HEK293 (cell line): ENCODE data around the gene ALS2CL.

Experiments
- CTCF ChIP-seq: fragments of 450-650 bp; formaldehyde crosslinking; IDR thresholded peaks from 2 replicates; pipeline ENCODE4 v1.5.1; 2016; ENCODE audit warnings: missing biosample characterization, missing genetic modification characterization
- HOXA7 ChIP-seq: sonication (generic); formaldehyde crosslinking; IDR thresholded peaks from 2 replicates; pipeline ENCODE4 v1.8.1; 2022; ENCODE audit warnings: missing genetic modification reagents, borderline replicate concordance
- SCRT1 ChIP-seq: fragments of 450-650 bp; formaldehyde crosslinking; IDR thresholded peaks from 2 replicates; pipeline ENCODE4 v1.5.1; 2016; ENCODE audit warnings: missing biosample characterization, missing genetic modification characterization, borderline replicate concordance
- TCF7L2 ChIP-seq: IDR thresholded peaks from 2 replicates; pipeline ENCODE4 v1.6.1; 2011; ENCODE audit warnings: low read depth, mild to moderate bottlenecking, inconsistent platforms, low read length, moderate library complexity, borderline replicate concordance
- ZNF747 ChIP-seq: fragments of 450-650 bp; formaldehyde crosslinking; IDR thresholded peaks from 2 replicates; pipeline ENCODE4 v1.5.1; 2016; ENCODE audit warnings: missing biosample characterization, missing genetic modification characterization

GRCh38 chr3:46665763-46666452, 27.6 kb downstream of the ALS2CL start:
- TF ChIP-seq CTCF (tag by site-specific recombination): no peak
- TF ChIP-seq TCF7L2: no peak
- TF ChIP-seq HOXA7 (CRISPR knock-in tag): no peak
- no peak for TF ChIP-seq ZNF747 (tag by site-specific recombination)
- no peak for TF ChIP-seq SCRT1 (tag by site-specific recombination)
